Activated CD8-positive, alpha-beta memory T cell treated with anti-CD3 and anti-CD28 coated beads, Interleukin-2, amount 50 U/mL, for 1 hour (primary cell): ENCODE results near the gene PYGB.

Source experiments
- DNase-seq: peaks from one replicate; pipeline ENCODE4 v3.0.0-alpha.2; 2020; ENCODE audit errors: extremely low read depth

PYGB gene

GRCh38 chr20:25271486-25272222 lies 23.8 kb downstream of the PYGB start:
- no peak for DNase-seq

DNA sequence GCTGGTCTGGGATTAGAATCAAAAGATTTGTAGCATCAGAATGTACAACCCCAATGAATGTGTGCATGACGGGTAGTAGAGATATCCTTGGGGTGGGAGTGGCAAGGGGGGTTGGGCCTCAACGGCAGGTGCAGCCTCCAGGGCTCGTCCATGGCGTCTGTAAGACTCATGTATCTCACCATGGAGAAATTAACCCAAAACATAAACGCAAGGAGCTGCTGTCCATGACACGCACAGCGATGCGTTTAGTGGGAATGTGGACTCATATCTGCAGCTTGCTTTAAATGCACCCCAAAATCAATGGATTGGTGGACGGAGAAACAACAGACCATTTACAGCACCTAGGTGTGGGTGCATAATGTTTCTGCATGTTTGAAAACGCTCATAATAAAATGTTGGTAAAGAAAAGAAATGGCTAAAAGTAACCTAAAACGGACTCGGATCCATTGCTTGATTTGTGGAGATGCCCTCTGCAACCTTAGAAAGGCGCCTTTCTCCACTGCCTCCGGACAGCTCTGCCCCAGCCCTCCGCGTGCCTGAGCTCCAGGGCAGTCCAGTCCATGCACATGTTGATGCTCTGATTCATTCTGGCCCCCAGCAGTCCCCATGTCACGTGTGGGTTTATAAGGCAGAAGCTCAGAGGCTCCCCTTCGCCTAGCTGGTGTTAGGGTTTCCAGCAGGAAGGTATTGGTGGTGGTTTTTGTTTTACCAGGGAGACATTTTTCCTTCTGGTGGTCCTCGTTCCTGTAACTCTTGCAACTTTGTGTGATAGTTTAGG lies 24.5 kb downstream of the PYGB start:
- no peak for DNase-seq

DNA sequence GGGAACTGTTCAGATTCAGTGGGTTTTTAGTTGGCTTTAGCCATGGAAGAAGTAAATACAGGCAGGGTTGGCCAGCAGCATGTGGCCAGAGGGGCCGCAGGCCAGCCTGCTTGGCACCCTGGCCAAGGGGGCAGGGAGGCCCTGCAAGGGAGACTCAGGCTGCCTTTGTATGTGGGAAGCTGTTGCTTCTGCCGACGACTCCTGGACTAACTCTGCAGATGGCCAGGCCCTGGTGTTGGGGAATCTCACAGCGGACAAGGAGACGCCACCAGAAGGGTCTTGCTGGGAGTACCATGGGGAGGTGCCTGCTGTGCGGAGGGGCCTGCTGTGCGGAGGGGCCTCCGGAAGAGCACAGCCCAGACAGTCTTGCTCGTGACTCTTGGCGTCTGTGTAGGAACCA lies 25.2 kb downstream of the PYGB start:
- DNase-seq: no peak

- DNase-seq: no peak
Observed at GRCh38 chr20:25273541-25274358, 25.9 kb downstream of the PYGB start.

DNA sequence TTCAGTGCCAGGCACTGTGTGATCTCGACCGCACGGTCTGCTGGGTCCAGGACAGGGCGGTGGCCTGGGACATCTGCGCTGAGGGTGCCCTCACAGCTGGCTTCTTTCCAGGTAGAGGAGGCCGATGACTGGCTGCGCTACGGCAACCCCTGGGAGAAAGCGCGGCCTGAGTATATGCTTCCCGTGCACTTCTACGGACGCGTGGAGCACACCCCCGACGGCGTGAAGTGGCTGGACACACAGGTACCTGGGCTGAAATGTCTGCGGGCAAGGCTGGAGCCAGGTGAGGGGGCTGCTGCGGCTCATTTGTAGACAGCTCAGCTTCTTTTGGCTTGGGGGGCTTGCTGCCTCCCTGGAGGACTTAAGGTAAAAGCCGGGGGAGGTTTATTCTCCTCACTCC lies 26.6 kb downstream of the PYGB start:
- DNase-seq: no peak

- no peak for DNase-seq
Observed at GRCh38 chr20:25274891-25275812, 27.3 kb downstream of the PYGB start.

DNA sequence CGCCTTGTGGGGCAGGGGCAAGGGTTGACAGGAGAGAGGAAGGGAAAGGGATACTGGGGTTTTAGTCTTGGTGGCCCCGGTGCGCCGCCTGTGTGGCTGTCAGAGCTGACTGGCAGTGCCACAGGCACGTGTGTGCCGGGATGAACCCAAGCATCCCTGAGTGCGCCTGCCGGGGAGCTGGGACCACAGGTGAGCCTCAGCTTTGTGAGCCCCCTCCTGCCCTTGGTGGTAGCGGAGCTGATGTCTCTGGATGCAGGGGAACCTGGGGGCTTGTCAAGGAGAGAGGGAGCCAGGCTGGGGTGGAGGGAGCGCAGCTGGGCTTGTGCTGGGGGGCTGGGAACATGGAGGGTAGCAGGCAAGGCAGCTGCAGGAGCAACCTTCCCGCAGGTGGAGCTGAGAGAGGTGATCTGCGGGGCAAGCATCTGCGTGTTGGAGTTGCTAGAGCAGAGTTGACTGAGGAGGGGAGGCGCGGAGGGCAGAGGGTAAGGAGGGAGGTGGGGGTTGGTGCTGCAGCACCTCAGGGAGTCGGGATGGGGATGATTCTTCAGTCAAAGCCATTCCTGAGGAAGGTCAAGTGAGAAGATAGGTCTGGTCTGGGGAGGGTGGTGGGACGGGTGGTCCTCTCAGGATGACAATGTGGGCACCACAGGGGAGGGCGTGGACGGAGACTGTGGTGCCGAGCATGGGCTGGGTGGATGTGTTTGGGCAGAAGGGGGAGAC lies 28.1 kb downstream of the PYGB start:
- DNase-seq: no peak

GRCh38 chr20:25276533-25277050 lies 28.7 kb downstream of the PYGB start:
- DNase-seq: no peak

GRCh38 chr20:25277051-25277801 lies 29.3 kb downstream of the PYGB start:
- DNase-seq: no peak

GRCh38 chr20:25277941-25278521 lies 30.1 kb downstream of the PYGB start:
- DNase-seq: no peak

GRCh38 chr20:25278636-25279361 lies 30.9 kb downstream of the PYGB start:
- DNase-seq: no peak

GRCh38 chr20:25279403-25279802 lies 31.5 kb downstream of the PYGB start:
- DNase-seq: no peak

- no peak for DNase-seq
Observed at GRCh38 chr20:25280051-25280573, 32.2 kb downstream of the PYGB start.

GRCh38 chr20:25280574-25281535 lies 33.0 kb downstream of the PYGB start:
- no peak for DNase-seq

DNA sequence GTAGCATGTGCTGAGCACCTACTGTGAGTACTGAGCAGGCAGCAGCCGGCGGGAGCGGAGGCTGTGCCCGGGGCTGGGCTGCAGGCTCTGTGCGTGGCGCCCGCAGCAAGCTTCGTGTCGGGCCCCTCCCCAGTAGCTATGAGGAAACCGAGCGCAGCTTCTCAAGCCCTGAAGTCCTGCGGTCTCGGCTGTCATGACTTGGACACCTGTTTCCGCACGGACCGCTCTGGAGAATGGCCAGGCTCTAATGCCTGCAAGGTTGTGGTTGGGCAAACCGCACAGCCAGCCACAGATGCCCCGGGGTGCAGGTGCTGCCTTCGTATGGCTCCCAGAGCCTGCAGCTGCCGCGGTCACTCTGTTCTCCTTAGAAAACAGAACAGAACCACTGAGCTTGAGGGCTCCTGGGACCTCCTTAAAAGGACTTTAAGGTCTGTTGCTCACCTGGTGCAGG lies 33.7 kb downstream of the PYGB start:
- DNase-seq: no peak

GRCh38 chr20:25282034-25282781 lies 34.3 kb downstream of the PYGB start:
- DNase-seq: no peak
